Measurements from ENCODE around the gene SKI.

- TF ChIP-seq, protein P1, sequence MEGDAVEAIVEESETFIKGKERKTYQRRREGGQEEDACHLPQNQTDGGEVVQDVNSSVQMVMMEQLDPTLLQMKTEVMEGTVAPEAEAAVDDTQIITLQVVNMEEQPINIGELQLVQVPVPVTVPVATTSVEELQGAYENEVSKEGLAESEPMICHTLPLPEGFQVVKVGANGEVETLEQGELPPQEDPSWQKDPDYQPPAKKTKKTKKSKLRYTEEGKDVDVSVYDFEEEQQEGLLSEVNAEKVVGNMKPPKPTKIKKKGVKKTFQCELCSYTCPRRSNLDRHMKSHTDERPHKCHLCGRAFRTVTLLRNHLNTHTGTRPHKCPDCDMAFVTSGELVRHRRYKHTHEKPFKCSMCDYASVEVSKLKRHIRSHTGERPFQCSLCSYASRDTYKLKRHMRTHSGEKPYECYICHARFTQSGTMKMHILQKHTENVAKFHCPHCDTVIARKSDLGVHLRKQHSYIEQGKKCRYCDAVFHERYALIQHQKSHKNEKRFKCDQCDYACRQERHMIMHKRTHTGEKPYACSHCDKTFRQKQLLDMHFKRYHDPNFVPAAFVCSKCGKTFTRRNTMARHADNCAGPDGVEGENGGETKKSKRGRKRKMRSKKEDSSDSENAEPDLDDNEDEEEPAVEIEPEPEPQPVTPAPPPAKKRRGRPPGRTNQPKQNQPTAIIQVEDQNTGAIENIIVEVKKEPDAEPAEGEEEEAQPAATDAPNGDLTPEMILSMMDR (IDR thresholded peaks at IDR 0.05) = no peak
- TF ChIP-seq POLR2A (IDR thresholded peaks at IDR 0.05) = no peak
Observed at GRCh38 chr1:2304921-2305681, 77.0 kb downstream of the SKI start.

Data from breast epithelium (tissue), 3 donors.